Occipital lobe (tissue), 2 donors: ENCODE data around the gene ENTPD7. TPM values are rescaled to one million over a fixed set of nuclear protein-coding genes. Genes with fewer than 3 reads are reported as not detected.

Experiments used
- DNase-seq: peaks from one replicate; lab custom pipeline; 2025; lab: John Stamatoyannopoulos, UW
- total RNA-seq: library from RNA; depleted of rRNA; stranded (reverse); fragments of >200 nt; gene quantifications from one replicate; pipeline ENCODE4 v1.2.3, GENCODE V29; 2014

The ENTPD7 gene
- total RNA-seq, 1 donor from 2014 or later: 8.7 TPM

GRCh38 chr10:99647601-99648151 lies 11.6 kb upstream of the ENTPD7 start:
- no peak for DNase-seq

- DNase-seq: no peak
Observed at GRCh38 chr10:99648717-99649116, 10.6 kb upstream of the ENTPD7 start.

- no peak for DNase-seq
Observed at GRCh38 chr10:99652800-99653390, 6.4 kb upstream of the ENTPD7 start.

GRCh38 chr10:99654390-99655175 lies 4.7 kb upstream of the ENTPD7 start:
- DNase-seq: no peak

GRCh38 chr10:99656199-99657064 lies 2.9 kb upstream of the ENTPD7 start:
- no peak for DNase-seq

- no peak for DNase-seq
Observed at GRCh38 chr10:99658622-99659030, 683 bp upstream of the ENTPD7 start.

- no peak for DNase-seq
Observed at GRCh38 chr10:99659868-99660366, 608 bp downstream of the ENTPD7 start.

- DNase-seq: no peak
Observed at GRCh38 chr10:99660662-99661376, 1.5 kb downstream of the ENTPD7 start.

- DNase-seq: no peak
Observed at GRCh38 chr10:99661377-99661763, 2.1 kb downstream of the ENTPD7 start.

- DNase-seq: no peak
Observed at GRCh38 chr10:99665304-99665703, 6.0 kb downstream of the ENTPD7 start.

GRCh38 chr10:99667108-99667751 lies 7.9 kb downstream of the ENTPD7 start:
- no peak for DNase-seq

- no peak for DNase-seq
Observed at GRCh38 chr10:99671386-99671785, 12.1 kb downstream of the ENTPD7 start.

GRCh38 chr10:99672884-99673283 lies 13.6 kb downstream of the ENTPD7 start:
- no peak for DNase-seq

GRCh38 chr10:99673492-99673891 lies 14.2 kb downstream of the ENTPD7 start:
- DNase-seq: no peak

GRCh38 chr10:99674762-99675161 lies 15.5 kb downstream of the ENTPD7 start:
- DNase-seq: no peak

GRCh38 chr10:99676426-99676825 lies 17.1 kb downstream of the ENTPD7 start:
- no peak for DNase-seq

GRCh38 chr10:99676895-99677294 lies 17.6 kb downstream of the ENTPD7 start:
- DNase-seq: no peak

GRCh38 chr10:99678921-99679320 lies 19.6 kb downstream of the ENTPD7 start:
- no peak for DNase-seq

- no peak for DNase-seq
Observed at GRCh38 chr10:99681553-99681952, 22.2 kb downstream of the ENTPD7 start.

- DNase-seq: no peak
Observed at GRCh38 chr10:99682032-99682431, 22.7 kb downstream of the ENTPD7 start.

GRCh38 chr10:99682752-99683151 lies 23.4 kb downstream of the ENTPD7 start:
- DNase-seq: no peak
